ENCODE results near the gene PBXIP1.
A peak's percentile ranks its signal among the peaks of the same experiment; 100 is the strongest.
"Not testable (repeated sequence)": the region's sequence is repeated elsewhere in the genome, so short reads cannot be mapped to it uniquely, and the experiment has no call there.

Gene PBXIP1

GRCh38 chr1:154955718-154956543 is at the start of gene PBXIP1:
Gene PBXIP1, minus strand, starts transcription at chr1:154956099. Its CDS starts 2,378 bp downstream, at chr1:154953721.
- DNase-seq, result peak; percentile 57

- no peak for DNase-seq
These were observed 49.4 kb upstream of the PBXIP1 start for GRCh38 chr1:155005076-155006011.

- no peak for DNase-seq
These were observed 48.6 kb upstream of the PBXIP1 start for GRCh38 chr1:155004352-155005075.

- DNase-seq, result no peak
These were observed 48.0 kb upstream of the PBXIP1 start for GRCh38 chr1:155003766-155004351.

- DNase-seq, result no peak
These were observed 47.4 kb upstream of the PBXIP1 start for GRCh38 chr1:155003227-155003765.

- DNase-seq, result no peak
These were observed 46.7 kb upstream of the PBXIP1 start, which contains the start of gene ZBTB7B for GRCh38 chr1:155002464-155003226. Gene ZBTB7B, plus strand, starts transcription at chr1:155002802. Its CDS starts 11,859 bp downstream, at chr1:155014661.

- DNase-seq, result peak; percentile 99
These were observed 46.0 kb upstream of the PBXIP1 start for GRCh38 chr1:155001675-155002463.

GRCh38 chr1:155001425-155001674 is 45.5 kb upstream of the PBXIP1 start:
- DNase-seq, result no peak

GRCh38 chr1:155000726-155001424 is 45.0 kb upstream of the PBXIP1 start:
- peak; percentile 80 for DNase-seq

- no peak for DNase-seq
These were observed 44.5 kb upstream of the PBXIP1 start for GRCh38 chr1:155000411-155000725.

- peak; percentile 71 for DNase-seq
These were observed 43.9 kb upstream of the PBXIP1 start for GRCh38 chr1:154999571-155000410.

- peak; percentile 81 for DNase-seq
These were observed 43.1 kb upstream of the PBXIP1 start for GRCh38 chr1:154998818-154999570.

- no peak for DNase-seq
These were observed 42.4 kb upstream of the PBXIP1 start for GRCh38 chr1:154998201-154998780.

GRCh38 chr1:154996966-154997701 is 41.2 kb upstream of the PBXIP1 start:
- no peak for DNase-seq

- DNase-seq, result not testable (repeated sequence)
These were observed 39.5 kb upstream of the PBXIP1 start for GRCh38 chr1:154995301-154995983.

- DNase-seq, result no peak
These were observed 38.7 kb upstream of the PBXIP1 start for GRCh38 chr1:154994591-154994990.

- DNase-seq, result no peak
These were observed 38.3 kb upstream of the PBXIP1 start for GRCh38 chr1:154994269-154994587.

Data from stimulated activated CD4-positive, alpha-beta T cell treated with anti-CD3 and anti-CD28 coated beads, Interleukin-4, amount 100 ng/mL, for 1 hour (primary cell).